AG04450 (cell line): ENCODE measurements around the gene COMP. TPM values are rescaled to one million over a fixed set of nuclear protein-coding genes. Genes with fewer than 3 reads are reported as not detected.

Experiments
- CTCF ChIA-PET: fragments of 300-600, 350-600 bp; formaldehyde crosslinking; extraction: SDS; loops from one replicate; lab custom pipeline; 2022; ENCODE audit warnings: antibody characterized with exemption, inconsistent platforms; lab: Charles Lee
- POLR2A ChIA-PET: fragments of 350-600 bp; formaldehyde crosslinking; extraction: SDS; loops from one replicate; lab custom pipeline; 2021; ENCODE audit warnings: antibody characterized with exemption, inconsistent platforms; lab: Yijun Ruan, JAX
- DNase-seq: peaks from one replicate; pipeline ENCODE4 v3.0.0-alpha.2; 2011; ENCODE audit warnings: low read depth, low spot score
- H3K27ac ChIP-seq: one replicate; pipeline ENCODE4 v1.5.1; 2012; ENCODE audit warnings: low read depth, low read length, control low read depth
- H3K27me3 ChIP-seq: one replicate; pipeline ENCODE4 v1.6.0; 2012; ENCODE audit warnings: low read length; ENCODE audit not compliant: control insufficient read depth, insufficient read depth
- H3K4me3 ChIP-seq: 2 replicates; pipeline ENCODE4 v1.5.1; 2011; ENCODE audit warnings: mild to moderate bottlenecking, low read depth, low read length, control low read depth
- H3K9me3 ChIP-seq: 2 replicates; pipeline ENCODE4 v1.5.1; 2012; ENCODE audit warnings: low read length; ENCODE audit not compliant: control insufficient read depth, insufficient read depth
- polyA plus RNA-seq: library from polyadenylated mRNA; depleted of rRNA; stranded (reverse); fragments of >200 nt; gene quantifications from 2 replicates; pipeline ENCODE4 v1.2.3, GENCODE V29; 2011
- TF ChIP-seq, protein P1 (sequence below): IDR thresholded peaks from 2 replicates; pipeline ENCODE4 v1.5.1; 2011; ENCODE audit warnings: low read depth, low read length, control low read depth, inconsistent platforms

COMP gene
- polyA plus RNA-seq, 1 experiment: 0.09 TPM

- Histone ChIP-seq H3K9me3 (no peaks in the 10 kb centered on the region; the same call in 1 of the 2 replicates), H3K27ac (no peak overlapping the region), H3K27me3 (no peaks in the 10 kb centered on the region), H3K4me3 (no peak overlapping the region)
- DNase-seq: no peak
- POLR2A ChIA-PET: interaction anchor here (0.5 to 0.7 kb wide), 3 partner anchors 21 to 186 kb away, joined by 3 to 5 read pairs (median 4); partner anchors contain the start of gene REX1BD
- TF ChIP-seq, protein P1, sequence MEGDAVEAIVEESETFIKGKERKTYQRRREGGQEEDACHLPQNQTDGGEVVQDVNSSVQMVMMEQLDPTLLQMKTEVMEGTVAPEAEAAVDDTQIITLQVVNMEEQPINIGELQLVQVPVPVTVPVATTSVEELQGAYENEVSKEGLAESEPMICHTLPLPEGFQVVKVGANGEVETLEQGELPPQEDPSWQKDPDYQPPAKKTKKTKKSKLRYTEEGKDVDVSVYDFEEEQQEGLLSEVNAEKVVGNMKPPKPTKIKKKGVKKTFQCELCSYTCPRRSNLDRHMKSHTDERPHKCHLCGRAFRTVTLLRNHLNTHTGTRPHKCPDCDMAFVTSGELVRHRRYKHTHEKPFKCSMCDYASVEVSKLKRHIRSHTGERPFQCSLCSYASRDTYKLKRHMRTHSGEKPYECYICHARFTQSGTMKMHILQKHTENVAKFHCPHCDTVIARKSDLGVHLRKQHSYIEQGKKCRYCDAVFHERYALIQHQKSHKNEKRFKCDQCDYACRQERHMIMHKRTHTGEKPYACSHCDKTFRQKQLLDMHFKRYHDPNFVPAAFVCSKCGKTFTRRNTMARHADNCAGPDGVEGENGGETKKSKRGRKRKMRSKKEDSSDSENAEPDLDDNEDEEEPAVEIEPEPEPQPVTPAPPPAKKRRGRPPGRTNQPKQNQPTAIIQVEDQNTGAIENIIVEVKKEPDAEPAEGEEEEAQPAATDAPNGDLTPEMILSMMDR: no peak
- CTCF ChIA-PET: interaction anchor here (0.7 kb wide), 1 partner anchor 13 kb away, joined by 3 read pairs; no protein-coding TSS in a partner anchor
These were observed 16.2 kb downstream of the COMP start for GRCh38 chr19:18774782-18775444.

DNA sequence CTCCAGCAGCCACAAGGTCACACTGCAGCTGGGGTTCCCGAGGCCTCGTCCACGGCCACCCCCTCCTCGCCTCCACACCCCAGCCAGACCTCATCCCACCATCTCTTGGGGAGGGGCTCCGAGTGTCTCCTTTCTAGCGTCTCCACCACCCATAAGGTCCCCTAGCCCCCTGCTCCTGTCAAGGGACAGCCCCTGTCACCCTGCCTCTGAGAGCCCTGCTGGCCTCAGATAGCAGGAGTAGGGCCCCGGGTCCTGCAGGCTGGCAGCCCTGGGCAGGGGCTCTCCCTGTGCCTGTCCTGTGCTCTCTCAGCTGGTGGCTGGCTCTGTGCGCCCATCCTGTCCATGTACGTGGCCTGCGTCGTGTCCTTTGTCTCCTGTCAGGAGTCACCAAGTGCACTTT is 17.0 kb downstream of the COMP start:
- no peak for DNase-seq
- H3K27ac ChIP-seq: no peak overlapping the region
- H3K4me3 ChIP-seq: no peak overlapping the region
- TF ChIP-seq, protein P1: no peak
- ChIA-PET POLR2A (interaction anchor here (0.5 kb wide), 1 partner anchor 145 kb away, joined by 3 read pairs; no protein-coding TSS in a partner anchor), CTCF (no interaction called here)
- H3K9me3 ChIP-seq: no peaks in the 10 kb centered on the region; the same call in 1 of the 2 replicates
- no peaks in the 10 kb centered on the region for H3K27me3 ChIP-seq

DNA sequence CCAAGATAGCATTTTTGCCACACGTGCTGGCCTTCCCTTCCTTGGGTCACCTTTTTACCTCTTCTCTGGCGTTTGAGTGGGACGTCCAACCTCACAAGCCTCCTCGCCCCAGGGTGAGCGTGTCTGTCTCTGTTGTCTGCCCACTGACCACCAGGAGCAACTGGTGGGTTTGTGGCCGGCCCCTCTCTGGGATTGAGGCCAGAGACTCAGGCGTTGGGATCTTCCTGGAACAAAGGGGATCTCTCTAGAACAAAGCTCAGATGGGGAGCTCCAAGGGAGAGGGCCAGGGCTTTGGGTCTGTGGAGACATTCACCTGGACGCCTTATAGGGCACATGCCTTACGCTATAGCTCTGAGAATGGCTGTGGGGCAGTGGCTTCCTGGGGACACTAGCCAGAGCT is 17.4 kb downstream of the COMP start:
- ChIA-PET POLR2A (interaction anchor here (0.5 kb wide), 1 partner anchor 145 kb away, joined by 3 read pairs; no protein-coding TSS in a partner anchor), CTCF (no interaction called here)
- Histone ChIP-seq H3K27ac (no peak overlapping the region), H3K27me3 (no peaks in the 10 kb centered on the region), H3K4me3 (no peak overlapping the region), H3K9me3 (no peaks in the 10 kb centered on the region; the same call in 1 of the 2 replicates)
- TF ChIP-seq, protein P1: no peak
- DNase-seq: no peak

- Histone ChIP-seq H3K9me3 (no peaks in the 10 kb centered on the region; the same call in 1 of the 2 replicates), H3K4me3 (no peak overlapping the region), H3K27ac (no peak overlapping the region), H3K27me3 (no peaks in the 10 kb centered on the region)
- DNase-seq: no peak
- TF ChIP-seq, protein P1: no peak
- POLR2A ChIA-PET: no interaction called here
- CTCF ChIA-PET: no interaction called here
These were observed 18.2 kb downstream of the COMP start for GRCh38 chr19:18772620-18773587.
